SK-N-SH (cell line): ENCODE results near the gene PCDHA8.

Experiments used
- RCOR1 ChIP-seq: fragments of 150-350 bp; IDR thresholded peaks from 2 replicates; pipeline ENCODE4 v1.6.1; 2017; ENCODE audit warnings: antibody characterized with exemption, low read length
- TAF1 ChIP-seq: IDR thresholded peaks from 2 replicates; pipeline ENCODE4 v1.6.1; 2012; ENCODE audit warnings: low read depth, mild to moderate bottlenecking, low read length, moderate library complexity, borderline replicate concordance
- TF ChIP-seq, protein P1 (sequence below): IDR thresholded peaks from 2 replicates; pipeline ENCODE4 v1.6.1; 2012; ENCODE audit warnings: mild to moderate bottlenecking, low read depth, low read length, moderate library complexity

DNA sequence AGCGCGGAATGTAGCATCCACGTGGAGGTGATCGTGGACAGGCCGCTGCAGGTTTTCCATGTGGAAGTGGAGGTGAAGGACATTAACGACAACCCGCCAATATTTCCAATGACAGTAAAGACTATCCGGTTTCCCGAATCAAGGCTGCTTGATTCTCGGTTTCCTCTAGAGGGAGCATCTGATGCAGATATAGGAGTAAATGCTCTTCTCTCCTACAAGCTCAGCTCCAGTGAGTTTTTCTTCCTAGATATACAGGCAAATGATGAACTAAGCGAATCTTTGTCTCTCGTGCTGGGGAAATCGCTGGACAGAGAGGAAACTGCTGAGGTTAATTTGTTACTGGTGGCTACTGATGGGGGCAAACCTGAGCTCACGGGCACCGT, 45.7 kb upstream of the PCDHA8 start:
- TF ChIP-seq TAF1 (no peak), RCOR1 (no peak)
- TF ChIP-seq, protein P1, sequence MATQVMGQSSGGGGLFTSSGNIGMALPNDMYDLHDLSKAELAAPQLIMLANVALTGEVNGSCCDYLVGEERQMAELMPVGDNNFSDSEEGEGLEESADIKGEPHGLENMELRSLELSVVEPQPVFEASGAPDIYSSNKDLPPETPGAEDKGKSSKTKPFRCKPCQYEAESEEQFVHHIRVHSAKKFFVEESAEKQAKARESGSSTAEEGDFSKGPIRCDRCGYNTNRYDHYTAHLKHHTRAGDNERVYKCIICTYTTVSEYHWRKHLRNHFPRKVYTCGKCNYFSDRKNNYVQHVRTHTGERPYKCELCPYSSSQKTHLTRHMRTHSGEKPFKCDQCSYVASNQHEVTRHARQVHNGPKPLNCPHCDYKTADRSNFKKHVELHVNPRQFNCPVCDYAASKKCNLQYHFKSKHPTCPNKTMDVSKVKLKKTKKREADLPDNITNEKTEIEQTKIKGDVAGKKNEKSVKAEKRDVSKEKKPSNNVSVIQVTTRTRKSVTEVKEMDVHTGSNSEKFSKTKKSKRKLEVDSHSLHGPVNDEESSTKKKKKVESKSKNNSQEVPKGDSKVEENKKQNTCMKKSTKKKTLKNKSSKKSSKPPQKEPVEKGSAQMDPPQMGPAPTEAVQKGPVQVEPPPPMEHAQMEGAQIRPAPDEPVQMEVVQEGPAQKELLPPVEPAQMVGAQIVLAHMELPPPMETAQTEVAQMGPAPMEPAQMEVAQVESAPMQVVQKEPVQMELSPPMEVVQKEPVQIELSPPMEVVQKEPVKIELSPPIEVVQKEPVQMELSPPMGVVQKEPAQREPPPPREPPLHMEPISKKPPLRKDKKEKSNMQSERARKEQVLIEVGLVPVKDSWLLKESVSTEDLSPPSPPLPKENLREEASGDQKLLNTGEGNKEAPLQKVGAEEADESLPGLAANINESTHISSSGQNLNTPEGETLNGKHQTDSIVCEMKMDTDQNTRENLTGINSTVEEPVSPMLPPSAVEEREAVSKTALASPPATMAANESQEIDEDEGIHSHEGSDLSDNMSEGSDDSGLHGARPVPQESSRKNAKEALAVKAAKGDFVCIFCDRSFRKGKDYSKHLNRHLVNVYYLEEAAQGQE: no peak
